Stimulated activated CD4-positive, alpha-beta T cell treated with anti-CD3 and anti-CD28 coated beads, Interleukin-1b, Interleukin-23, amount 100 ng/mL, for 4 hours (primary cell): ENCODE data around the gene TTC34.

ENCODE experiments used
- DNase-seq, 2 donors: peaks; one replicate each; pipeline ENCODE4 v3.0.0-alpha.2; 2020; ENCODE audit warnings: low read depth in 2 of 2

TTC34 gene

GRCh38 chr1:2605509-2606395 lies 195.7 kb downstream of the TTC34 start:
- DNase-seq, result no peak

- no peak for DNase-seq
Measured at GRCh38 chr1:2604844-2605508, 196.5 kb downstream of the TTC34 start.

GRCh38 chr1:2604156-2604843 lies 197.2 kb downstream of the TTC34 start:
- no peak for DNase-seq

- no peak for DNase-seq
Measured at GRCh38 chr1:2603521-2604155, 197.9 kb downstream of the TTC34 start.

- no peak for DNase-seq
Measured at GRCh38 chr1:2602866-2603520, 198.5 kb downstream of the TTC34 start.

GRCh38 chr1:2602311-2602835 lies 199.1 kb downstream of the TTC34 start:
- DNase-seq, result no peak

- DNase-seq, result no peak
Measured at GRCh38 chr1:2601721-2602303, 199.7 kb downstream of the TTC34 start.

GRCh38 chr1:2598329-2598931 lies 203.1 kb downstream of the TTC34 start:
- DNase-seq, result no peak

GRCh38 chr1:2597441-2598328 lies 203.8 kb downstream of the TTC34 start:
- no peak for DNase-seq

GRCh38 chr1:2596530-2597333 lies 204.8 kb downstream of the TTC34 start:
- no peak for DNase-seq

GRCh38 chr1:2595812-2596529 lies 205.5 kb downstream of the TTC34 start:
- no peak for DNase-seq

GRCh38 chr1:2595261-2595811 lies 206.2 kb downstream of the TTC34 start:
- no peak for DNase-seq

GRCh38 chr1:2594641-2595131 lies 206.8 kb downstream of the TTC34 start:
- DNase-seq, result no peak

- DNase-seq, result no peak
Measured at GRCh38 chr1:2594001-2594640, 207.4 kb downstream of the TTC34 start.

- no peak for DNase-seq
Measured at GRCh38 chr1:2593251-2593878, 208.1 kb downstream of the TTC34 start.

- DNase-seq, result no peak
Measured at GRCh38 chr1:2592672-2593071, 208.8 kb downstream of the TTC34 start.
